ENCODE data around the gene EPS8L1.
"Not testable (repeated sequence)": the region's sequence is repeated elsewhere in the genome, so short reads cannot be mapped to it uniquely, and the experiment has no call there.

EPS8L1 gene

DNA sequence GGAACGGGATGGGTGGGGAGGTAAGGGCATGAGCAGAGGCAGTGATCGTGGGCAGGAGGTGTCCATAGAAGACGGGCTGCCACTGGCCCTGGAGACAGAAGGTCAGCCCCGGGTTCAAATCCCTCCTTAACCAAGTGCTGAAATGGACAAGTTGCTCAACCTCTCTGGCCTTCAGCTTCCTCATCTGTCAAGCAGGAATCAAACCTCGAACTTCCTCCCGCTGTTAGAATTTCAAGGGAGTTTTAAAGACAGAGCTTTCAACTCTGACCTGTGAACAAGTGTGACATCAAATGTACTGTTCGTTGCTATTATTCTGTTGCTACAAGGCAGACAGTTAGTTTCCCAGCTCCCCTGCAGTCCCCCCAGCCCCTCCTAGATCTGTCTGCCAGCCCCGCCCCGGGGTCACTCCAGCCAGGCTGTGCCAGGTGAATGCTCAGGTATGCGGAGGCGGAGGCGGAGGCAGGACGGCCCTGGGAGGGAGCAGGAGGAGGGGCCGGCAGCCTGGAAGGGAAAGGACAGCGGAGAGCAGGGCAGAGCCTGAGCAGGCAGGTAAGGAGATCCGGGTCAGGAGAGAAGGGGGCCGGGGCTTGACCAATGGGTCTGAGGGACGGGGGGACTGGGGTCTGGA, at the start of gene EPS8L1:
TSS of gene EPS8L1 (plus strand) at position 499 of the 628 bp plus-strand sequence. CDS start 576 bp downstream, outside the sequence.
- DNase-seq (ENCODE audit: low read depth), result no peak

DNA sequence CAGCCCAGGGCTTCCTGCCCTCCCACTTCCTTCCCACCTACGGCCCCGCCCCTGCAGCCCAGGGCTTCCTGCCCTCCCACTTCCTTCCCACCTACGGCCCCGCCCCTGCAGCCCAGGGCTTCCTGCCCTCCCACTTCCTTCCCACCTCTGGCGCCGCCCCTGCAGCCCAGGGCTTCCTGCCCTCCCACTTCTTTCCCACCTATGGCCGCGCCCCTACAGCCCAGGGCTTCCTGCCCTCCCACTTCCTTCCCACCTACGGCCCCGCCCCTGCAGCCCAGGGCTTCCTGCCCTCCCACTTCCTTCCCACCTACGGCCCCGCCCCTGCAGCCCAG, 48.6 kb upstream of the EPS8L1 start:
- not testable (repeated sequence) for DNase-seq (ENCODE audit: low read depth)

DNA sequence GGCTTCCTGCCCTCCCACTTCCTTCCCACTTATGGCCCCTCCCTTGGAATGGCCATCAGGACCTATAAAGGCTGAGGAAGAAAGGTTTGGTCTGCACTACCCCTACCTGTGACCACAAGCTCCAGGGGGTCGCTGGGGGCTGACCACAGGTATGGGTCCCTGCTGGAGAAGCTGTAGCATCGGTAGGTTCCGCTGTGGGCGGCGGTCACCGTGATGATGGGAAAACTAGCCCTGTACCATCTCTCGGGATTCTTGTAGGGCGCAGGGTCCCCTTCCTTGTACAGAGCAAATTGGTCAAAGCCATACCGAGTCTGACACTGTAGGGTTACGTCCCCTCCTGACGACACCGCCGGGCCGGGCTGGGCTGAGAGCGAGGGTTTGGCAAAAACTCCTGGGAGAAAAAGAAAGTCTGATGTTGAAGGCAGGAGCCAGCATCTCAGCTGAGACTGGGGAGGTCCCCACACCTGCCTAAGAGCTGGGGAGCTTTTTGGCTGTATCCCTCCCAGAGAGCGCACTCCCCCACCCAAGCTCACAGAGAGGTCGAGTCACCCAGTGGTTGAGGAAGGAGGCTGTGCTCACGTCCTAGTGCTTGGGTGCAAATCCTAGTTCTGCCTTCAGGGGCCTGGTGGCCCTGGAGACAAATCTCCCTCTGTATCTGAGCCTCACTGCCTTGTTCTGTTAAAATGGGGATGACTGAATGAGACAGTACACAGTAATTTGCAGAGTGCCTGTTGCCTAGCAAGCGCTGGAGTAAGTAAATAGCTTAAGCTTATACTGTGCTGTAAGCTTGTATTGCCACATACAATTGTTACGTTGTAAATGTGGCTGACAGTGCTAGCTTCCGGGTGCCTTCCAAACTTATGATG, 48.0 kb upstream of the EPS8L1 start:
- no peak for DNase-seq (ENCODE audit: low read depth)

DNA sequence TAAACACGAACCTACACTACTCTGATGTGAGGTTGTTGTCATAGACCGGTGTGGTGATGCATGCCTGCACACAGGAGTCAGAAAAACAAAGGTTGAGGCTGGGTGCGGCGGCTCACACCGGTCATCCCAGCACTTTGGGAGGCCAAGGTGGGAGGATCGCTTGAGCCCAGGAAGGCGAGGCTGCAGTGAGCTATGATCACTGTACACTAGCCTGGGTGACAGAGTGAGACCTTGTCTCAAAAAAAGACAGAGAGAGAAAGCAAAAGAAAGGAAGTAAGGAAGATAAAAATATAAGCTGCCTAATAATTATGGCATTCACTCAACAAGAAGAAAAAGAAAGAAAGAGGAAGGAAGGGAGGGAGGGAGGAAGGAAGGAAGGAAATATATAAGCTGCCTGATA, 46.9 kb upstream of the EPS8L1 start:
- no peak for DNase-seq (ENCODE audit: low read depth)

DNA sequence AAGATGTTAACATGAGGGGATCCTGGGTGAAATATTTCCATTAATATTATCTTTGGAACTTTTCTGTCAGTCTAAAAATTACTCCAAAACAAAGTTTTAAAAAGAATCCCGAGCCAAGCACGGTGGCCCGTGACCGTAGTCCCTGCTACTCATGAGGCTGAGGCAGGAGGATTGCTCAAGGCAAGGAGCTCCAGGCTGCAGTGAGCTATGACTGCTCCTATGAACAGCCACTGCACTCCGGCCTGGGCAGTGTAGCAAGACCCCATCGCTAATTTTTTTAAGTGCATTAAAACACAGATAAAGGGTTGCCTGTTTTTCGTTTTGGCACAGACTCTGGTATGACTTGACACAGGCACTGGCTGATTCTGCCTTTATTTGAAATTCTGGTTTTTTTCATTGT, 44.5 kb upstream of the EPS8L1 start:
- no peak for DNase-seq (ENCODE audit: low read depth)

DNA sequence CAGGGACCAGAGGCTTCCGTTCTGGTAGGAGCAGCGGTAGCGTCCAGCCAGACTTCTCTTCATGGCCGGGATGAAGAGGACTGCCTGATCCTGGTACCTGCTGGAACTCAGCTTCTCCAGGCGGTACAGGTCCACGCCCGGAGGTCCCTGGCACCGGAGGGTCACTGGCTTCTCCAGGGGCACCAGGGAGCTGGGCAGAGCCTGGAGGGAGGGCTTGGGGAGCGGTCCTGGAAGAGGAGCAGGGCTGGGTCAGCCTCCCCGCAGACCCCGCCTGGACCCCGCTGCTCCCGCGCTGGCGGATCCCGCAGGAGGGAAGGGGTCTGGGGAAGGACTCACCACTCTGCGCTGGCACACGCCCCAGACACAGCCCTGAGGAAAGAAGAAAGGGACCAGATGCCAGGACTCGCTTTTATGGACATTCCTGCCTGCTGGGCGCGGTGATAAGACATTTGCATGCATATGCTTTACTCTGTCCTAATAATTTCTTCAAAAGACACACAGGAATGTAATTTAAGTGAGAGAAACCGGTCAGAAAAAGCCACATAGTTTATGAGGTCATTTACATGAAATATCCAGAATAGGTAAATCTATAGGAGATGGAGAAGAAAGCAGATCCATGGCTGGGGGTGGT, 43.4 kb upstream of the EPS8L1 start:
- no peak for DNase-seq (ENCODE audit: low read depth)

DNA sequence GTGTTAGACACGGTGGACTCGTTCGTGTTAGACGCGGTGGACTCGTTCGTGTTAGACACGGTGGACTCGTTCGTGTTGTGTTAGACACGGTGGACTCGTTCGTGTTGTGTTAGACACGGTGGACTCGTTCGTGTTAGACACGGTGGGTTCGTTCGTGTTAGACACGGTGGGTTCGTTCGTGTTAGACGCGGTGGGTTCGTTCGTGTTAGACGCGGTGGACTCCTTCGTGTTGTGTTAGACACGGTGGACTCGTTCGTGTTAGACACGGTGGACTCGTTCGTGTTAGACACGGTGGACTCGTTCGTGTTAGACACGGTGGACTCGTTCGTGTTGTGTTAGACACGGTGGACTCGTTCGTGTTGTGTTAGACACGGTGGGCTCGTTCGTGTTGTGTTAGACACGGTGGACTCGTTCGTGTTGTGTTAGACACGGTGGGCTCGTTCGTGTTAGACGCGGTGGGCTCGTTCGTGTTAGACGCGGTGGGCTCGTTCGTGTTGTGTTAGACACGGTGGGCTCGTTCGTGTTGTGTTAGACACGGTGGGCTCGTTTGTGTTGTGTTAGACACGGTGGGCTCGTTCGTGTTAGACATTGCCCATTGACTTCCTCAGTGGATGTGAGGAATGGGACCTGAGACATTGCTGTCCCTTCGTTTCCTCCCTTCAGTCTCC, 42.6 kb upstream of the EPS8L1 start:
- not testable (repeated sequence) for DNase-seq (ENCODE audit: low read depth)

DNA sequence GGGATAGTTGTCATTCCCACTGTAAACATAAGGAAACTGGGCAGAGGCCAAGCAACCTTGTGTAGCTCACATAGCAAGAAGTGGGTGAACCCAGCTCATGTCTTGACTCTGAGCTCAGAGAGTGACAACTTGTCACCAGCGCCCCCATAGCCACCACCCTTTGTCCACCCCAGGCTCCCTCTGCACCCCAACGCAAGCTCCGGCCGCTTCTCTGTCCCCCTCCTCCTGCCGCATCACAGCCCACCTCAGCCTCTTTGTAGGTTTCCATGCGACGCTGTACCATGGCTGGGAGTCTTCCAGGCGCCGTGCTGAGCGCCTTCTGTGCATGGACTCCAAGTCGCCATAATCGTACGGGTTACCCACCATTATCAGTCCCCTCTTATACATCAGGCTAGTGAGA, 40.9 kb upstream of the EPS8L1 start:
- no peak for DNase-seq (ENCODE audit: low read depth)

DNA sequence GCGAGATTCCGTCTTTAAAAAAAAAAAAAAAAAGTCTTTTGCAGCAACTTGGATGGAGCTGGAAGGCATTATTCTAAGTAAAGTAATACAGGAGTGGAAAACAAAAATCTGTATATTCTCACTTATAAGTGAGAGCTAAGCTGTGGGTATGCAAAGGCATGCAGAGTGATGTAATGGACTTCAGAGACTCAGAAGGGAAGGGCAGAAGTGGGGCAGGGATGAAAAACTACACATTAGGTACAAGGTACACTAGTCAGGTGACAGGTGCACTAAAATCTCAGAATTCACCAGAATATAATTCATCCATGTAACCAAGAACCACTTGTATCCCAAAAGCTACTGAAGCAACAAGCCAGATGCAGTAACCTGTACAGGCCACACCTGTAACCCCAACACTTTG, 39.6 kb upstream of the EPS8L1 start:
- no peak for DNase-seq (ENCODE audit: low read depth)

DNA sequence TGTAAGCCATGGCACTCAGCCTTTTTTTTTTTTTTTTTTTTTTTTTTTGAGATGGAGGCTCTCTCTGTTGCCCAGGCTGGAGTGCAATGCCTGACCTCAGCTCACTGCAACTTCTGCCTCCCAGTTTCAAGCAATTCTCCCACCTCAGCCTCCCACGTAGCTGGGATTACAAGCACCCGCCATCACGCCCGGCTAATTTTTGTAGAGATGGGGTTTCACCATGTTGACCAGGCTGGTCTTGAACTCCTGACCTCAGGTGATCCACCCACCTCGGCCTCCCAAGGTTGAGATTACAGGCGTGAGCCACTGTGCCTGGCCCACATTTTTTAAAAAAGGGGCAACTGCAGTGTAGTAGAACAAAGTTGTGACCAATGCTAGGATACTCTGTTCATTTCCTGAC, 38.1 kb upstream of the EPS8L1 start:
- not testable (repeated sequence) for DNase-seq (ENCODE audit: low read depth)

DNA sequence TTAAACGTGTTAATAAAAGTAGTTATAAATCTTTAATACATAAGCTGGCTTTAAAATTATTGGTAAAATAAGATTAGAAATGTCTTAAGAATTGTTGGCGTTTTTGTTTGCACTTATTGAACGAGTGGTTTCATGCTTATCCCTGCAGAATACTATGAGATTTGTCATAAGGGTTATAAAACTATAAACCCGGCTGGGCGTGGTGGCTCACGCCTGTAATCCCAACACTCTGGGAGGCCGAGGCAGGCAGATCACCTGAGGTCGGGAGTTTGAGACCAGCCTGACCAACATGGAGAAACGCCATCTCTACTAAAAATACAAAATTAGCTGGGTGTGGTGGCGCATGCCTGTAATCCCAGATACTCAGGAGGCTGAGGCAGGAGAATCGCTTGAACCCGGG, 35.0 kb upstream of the EPS8L1 start:
- not testable (repeated sequence) for DNase-seq (ENCODE audit: low read depth)

DNA sequence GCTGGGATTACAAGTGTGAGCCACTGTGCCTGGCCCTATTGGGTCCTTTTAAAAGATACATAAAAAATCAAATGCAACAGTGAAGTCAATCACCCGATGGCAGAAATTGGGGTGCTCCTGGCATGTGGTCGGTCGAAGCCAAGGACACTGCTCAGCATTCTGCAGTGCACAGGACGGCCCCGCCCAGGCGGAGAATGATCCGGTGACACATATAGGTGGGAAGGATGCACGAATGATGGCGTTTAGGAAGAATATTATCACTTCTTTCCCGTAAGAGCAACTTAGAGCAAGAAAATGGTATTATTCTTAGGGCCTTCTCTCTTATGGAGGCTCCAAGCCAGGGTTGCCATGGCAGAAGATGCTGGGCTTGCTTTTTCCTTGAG, 34.4 kb upstream of the EPS8L1 start:
- no peak for DNase-seq (ENCODE audit: low read depth)

DNA sequence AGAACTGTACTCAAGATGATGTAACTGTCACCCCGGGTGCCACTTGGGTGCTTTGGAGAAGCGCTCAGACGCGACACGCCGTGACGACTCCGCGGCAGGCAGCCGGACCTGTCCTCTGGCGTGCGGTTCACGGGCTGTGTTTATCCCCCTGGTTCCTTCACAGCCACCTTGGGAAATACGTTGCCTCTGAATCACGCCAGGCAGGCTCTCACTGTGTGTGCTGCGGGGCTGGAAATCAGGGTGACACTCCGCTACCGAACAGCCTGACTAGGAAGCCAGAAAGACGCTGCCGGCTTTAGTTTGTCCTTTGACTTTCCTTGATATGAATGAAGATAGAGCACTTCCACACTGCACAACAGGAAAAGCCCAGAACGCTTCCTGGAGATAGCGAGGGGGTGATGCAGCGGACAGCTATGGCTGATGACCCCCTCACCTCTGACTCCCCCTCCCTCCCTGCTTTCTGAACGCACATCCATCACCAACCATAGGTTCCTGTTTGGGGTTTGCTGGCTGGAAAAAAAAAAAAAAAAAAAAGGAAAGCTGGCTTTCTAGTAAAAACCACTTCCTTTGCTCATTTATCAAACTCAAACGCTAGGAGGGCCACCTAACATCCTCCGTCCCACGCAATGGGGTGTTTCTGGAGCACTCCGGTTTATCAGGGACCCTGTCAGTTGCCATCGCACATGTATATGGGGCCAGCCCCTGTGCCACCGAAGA, 33.9 kb upstream of the EPS8L1 start:
- DNase-seq (ENCODE audit: low read depth), result no peak

DNA sequence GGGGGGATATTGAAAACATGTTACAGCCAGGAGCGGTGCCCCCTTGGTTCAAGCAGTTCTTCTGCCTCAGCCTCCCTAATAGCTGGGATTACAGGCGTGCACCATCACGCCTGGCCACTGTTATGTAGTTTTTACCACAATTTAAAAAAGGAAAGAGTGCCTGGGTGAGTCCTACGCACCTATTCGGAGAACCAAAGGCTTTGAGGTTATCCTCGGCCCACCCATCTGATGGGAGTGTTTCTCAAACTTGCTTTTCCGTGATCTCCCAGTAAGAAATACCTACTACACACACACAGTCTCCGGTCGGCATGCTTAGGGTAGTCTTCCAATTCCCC, 33.4 kb upstream of the EPS8L1 start:
- DNase-seq (ENCODE audit: low read depth), result no peak

DNA sequence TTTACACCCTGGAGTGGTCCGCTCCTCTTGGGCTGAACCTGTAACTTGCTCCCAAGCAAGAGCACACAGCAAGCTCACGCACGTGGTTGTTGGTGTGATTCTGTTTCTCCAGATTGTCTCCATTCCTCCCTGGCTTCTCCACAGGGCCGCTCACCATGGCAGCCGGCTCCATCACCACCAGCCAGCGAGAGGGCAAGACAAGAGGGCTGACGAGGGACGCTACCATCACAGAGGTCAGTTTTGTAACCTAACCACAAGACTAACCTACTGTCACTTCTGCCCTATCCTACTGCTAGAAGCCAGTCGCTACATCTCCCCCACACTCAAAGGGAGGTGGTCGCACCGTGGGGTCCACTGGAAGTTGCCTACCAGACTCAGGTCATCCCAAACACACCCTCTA, 33.0 kb upstream of the EPS8L1 start:
- DNase-seq (ENCODE audit: low read depth), result no peak

DNA sequence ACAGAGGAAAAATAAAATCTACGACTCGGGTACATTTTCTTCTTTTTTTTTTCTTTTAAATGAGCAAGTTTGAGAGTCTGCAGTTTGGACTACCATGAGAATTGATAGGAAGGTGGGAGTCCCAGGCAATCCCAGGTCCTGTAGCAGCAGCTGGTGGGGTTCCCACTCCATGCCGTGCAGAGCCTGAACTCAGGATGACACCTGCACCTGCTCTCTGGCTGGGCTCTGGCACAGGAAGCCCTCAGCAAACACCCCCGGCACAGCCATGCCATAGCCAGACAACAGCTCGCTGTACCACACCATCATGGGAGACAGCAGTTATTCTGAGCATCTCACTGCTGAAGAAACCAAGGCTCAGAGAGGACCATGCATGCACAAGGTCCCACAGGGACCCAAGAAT, 31.4 kb upstream of the EPS8L1 start:
- DNase-seq (ENCODE audit: low read depth), result no peak

DNA sequence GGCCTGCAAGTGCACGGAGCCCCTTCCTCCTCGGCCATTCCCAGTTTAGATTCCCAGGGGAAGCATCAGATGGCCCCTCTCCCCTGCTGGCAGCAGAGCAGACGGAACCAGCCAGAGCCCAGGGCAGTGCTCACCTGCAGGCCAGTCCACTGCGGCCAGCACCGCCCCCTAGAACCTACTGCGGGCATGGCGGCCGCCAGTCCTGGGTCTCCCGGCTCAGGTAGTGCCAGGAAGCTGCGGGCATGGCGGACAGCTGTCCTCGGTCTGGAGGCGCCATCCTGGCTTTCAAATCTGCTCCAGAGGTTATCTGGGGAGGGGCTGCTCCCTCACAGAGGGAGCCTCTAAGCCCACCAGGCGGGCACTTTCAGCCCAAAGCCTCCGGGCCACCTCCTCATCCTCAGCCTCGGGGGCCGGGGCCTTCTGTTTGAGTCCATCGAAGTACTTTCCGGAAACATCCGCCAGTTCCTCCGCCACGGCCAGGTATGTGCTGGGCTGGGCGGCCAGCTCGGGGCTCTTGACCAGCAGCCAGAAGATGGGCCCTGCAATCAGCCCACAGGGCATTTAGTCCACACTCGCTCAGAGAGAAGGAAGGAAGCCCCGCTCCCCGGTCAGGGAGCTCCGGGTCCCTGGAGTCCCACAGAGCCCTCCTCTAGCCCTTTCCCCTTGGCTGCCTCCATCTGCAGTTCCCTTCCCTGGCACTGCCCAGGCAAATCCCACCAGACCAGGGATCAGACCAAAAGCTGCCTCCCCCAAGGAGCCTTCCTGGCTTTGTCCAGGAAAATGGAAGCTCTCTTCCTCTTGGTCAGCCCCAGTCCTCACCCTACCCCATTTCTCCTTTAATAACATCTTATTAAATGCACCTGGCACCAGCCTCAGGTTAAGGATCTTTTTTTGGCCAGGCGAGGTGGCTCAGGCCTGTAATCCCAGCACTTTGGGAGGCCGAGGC, 30.6 kb upstream of the EPS8L1 start:
- no peak for DNase-seq (ENCODE audit: low read depth)

DNA sequence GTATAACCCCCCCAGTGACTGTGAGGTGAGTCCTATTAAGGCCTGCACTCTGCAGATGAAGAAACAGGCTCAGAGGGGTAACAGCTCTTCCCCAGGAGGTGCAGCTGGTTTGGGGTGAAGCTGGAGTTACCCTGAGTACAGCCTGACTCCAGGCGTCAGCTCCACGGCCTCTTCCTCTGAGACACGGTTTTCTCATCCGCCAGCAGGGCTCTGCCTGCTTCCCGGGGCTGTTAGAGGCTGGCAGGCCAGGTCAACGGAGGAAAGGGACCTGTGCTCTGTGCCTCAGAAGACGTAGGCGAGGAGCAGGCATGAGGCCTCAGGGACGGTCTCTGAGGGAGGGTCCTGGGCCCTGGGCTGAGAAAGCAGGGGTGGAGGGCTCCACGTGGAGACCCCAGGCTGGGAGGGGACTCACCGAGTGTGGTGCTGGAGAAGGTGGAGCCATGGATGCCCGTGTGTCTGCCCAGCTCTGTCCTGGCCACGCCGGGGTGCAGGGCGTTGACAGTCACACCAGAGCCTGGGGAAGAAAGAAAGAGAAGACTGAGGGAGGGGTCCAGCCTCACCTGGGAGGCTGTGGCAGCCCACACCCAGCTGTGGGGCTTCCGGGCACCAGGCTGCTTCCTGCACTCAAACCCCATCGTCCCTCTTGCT, 28.6 kb upstream of the EPS8L1 start:
- DNase-seq (ENCODE audit: low read depth), result no peak

DNA sequence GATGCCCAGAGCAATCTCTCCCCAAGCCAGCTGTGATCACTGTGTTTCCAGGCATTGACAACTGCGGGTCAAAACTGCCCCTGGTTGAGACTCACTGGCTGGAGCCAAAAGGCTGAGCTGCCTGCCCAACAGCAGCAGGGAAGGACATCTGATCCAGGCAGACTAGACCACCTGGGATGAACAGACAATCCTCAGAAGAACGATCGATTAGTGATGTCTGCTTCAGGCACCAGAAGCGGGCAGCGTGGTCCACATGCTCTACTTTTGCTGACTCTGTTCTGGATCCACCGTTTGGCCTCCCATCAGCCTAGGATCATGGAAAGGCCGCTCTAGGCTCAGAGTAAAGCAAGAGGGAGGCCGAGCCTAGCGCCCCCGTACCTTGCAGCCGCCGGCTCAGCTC, 27.7 kb upstream of the EPS8L1 start:
- DNase-seq (ENCODE audit: low read depth), result no peak

DNA sequence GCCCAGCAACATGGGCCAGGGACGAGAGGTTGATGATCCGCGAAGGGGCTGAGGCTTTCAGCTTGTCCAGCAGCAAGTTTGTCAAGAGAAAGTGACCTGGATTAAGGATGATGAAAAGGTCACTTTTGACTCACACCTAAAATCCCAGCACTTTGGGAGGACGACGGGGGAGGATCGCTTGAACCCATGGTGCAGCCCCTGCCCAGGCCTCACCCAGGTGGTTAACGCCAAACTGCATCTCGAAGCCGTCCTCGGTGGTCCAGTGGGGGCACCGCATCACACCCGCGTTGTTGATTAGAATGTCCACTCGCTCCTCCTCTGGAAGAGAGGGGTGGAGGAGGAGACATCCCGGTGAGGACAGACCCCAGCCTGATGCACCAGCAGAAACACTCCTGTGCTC, 27.2 kb upstream of the EPS8L1 start:
- DNase-seq (ENCODE audit: low read depth), result no peak

Data from ELR (cell line).